Sigmoid colon (tissue), 4 donors: ENCODE results near the gene FBF1.

Experiments used
- CTCF ChIP-seq, 4 experiments: fragments of 450-650 bp in 3 of 4; fragments of 200-600 bp in 1 of 4; IDR thresholded peaks; one replicate each; pipeline ENCODE4 v1.5.1; 2016 to 2019; ENCODE audit warnings: antibody characterized with exemption in 4 of 4, mild to moderate bottlenecking in 3 of 4, moderate library complexity in 2 of 4
- POLR2AphosphoS5 ChIP-seq, 4 donors: sonication (generic); formaldehyde crosslinking; IDR thresholded peaks; one replicate each; pipeline ENCODE4 v1.6.1; 2017; ENCODE audit warnings: antibody characterized with exemption in 4 of 4

DNA sequence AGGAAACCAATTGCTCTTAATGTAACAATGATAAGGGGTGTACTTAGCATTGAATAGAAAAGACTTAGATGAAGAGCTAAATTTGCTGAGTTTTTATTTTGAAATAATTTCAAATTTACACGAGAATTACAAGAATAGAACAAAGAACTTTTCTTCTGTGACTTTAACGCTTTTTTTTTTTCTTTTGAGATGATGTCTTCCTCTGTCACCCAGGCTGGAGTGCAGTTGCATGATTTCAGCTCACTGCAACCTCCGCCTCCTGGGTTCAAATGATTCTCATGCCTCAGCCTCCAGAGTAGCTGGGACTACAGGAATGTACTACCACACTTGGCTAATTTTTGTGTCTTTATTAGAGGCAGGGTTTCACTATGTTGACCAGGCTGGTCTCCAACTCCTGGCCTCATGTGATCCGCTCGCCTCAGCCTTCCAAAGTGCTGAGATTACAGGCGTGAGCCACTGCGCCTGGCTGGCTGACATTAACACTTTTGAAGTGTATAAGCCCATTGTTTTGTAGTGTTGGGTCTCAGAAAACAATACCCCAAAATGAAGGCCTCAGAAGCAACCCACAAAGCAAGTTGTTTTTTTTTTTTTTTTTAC lies 40.3 kb upstream of the FBF1 start:
- no peak for TF ChIP-seq CTCF (IDR thresholded peaks at IDR 0.05)
- TF ChIP-seq POLR2AphosphoS5 (IDR thresholded peaks at IDR 0.05) = no peak
